Tibial nerve (tissue), 4 donors: ENCODE data around the gene HNF4A.

ENCODE experiments used
- EP300 ChIP-seq, 2 donors: sonication (generic); formaldehyde crosslinking; IDR thresholded peaks; one replicate each; pipeline ENCODE4 v1.6.1; 2017; ENCODE audit warnings: antibody characterized with exemption in 2 of 2, mild to moderate bottlenecking in 1 of 2
- POLR2A ChIP-seq, 2 donors: fragments of 450-650 bp; IDR thresholded peaks; one replicate each; pipeline ENCODE4 v1.6.1; 2017; ENCODE audit warnings: antibody characterized with exemption in 2 of 2, mild to moderate bottlenecking in 2 of 2, moderate library complexity in 2 of 2
- TF ChIP-seq, protein P1 (sequence below), 5 experiments: fragments of 200-600 bp in 3 of 5; fragments of 450-650 bp in 2 of 5; sonication (generic) in 3 of 5; IDR thresholded peaks; one replicate each; pipeline ENCODE4 v1.5.1; 2016 to 2019; ENCODE audit warnings: antibody characterized with exemption in 5 of 5, mild to moderate bottlenecking in 3 of 5, moderate library complexity in 2 of 5

DNA sequence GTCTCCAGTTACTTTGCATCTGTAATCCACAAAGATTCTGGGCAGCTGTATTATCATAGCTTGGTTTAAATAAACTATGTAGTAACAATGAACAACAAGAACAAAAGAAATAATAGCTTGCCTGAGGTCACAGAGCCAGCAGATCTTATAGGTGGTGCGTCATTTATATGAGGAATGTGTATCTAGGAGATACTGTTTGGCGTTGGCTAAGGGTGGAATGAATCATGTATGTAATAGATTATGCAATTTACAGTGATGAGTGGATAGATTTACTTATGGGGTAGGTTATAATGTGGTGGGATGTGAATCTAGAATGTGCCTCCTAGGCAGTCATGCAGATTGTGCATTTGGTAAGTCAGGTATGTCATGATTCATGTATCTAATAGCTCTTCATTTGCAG is 42.8 kb downstream of the HNF4A start:
- TF ChIP-seq, protein P1, sequence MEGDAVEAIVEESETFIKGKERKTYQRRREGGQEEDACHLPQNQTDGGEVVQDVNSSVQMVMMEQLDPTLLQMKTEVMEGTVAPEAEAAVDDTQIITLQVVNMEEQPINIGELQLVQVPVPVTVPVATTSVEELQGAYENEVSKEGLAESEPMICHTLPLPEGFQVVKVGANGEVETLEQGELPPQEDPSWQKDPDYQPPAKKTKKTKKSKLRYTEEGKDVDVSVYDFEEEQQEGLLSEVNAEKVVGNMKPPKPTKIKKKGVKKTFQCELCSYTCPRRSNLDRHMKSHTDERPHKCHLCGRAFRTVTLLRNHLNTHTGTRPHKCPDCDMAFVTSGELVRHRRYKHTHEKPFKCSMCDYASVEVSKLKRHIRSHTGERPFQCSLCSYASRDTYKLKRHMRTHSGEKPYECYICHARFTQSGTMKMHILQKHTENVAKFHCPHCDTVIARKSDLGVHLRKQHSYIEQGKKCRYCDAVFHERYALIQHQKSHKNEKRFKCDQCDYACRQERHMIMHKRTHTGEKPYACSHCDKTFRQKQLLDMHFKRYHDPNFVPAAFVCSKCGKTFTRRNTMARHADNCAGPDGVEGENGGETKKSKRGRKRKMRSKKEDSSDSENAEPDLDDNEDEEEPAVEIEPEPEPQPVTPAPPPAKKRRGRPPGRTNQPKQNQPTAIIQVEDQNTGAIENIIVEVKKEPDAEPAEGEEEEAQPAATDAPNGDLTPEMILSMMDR (IDR thresholded peaks at IDR 0.05) = no peak
- TF ChIP-seq POLR2A (IDR thresholded peaks at IDR 0.05) = no peak
- no peak for TF ChIP-seq EP300 (IDR thresholded peaks at IDR 0.05)
